Measurements from ENCODE around the gene EBI3. TPM values are rescaled to one million over a fixed set of nuclear protein-coding genes. Genes with fewer than 3 reads are reported as not detected.

The EBI3 gene
- total and polyA plus RNA-seq, 2 of the 13 experiments (the other 11 are each of a cell fraction or from before 2014, with no cell fraction given) = 3.4 TPM; not detected in 1

- TF ChIP-seq ZNF770 (CRISPR knock-in tag; IDR thresholded peaks at IDR 0.05) (no peak; the same call in 1 of the 2 replicates), AKAP8 (CRISPR knock-in tag; IDR thresholded peaks at IDR 0.05) (no peak), ZNF792 (CRISPR knock-in tag; IDR thresholded peaks at IDR 0.05) (no peak), MZF1 (CRISPR knock-in tag; IDR thresholded peaks at IDR 0.05; ENCODE audit: borderline replicate concordance) (no peak), PRDM15 (CRISPR knock-in tag; IDR thresholded peaks at IDR 0.05) (no peak), SMARCC2 (IDR thresholded peaks at IDR 0.05) (no peak), ZNF775 (CRISPR knock-in tag; IDR thresholded peaks at IDR 0.05; ENCODE audit: borderline replicate concordance) (no peak)
Observed at GRCh38 chr19:4267901-4268815, 38.8 kb downstream of the EBI3 start (continued).
